Upper lobe of left lung (tissue), 4 donors: ENCODE data around the gene NPIPB8.
"Not testable (repeated sequence)": the region's sequence is repeated elsewhere in the genome, so short reads cannot be mapped to it uniquely, and the experiment has no call there.

Source experiments
- POLR2A ChIP-seq, 4 donors: fragments of 450-650 bp; IDR thresholded peaks; one replicate each; pipeline ENCODE4 v1.5.1; 2016 to 2017; ENCODE audit warnings: antibody characterized with exemption in 4 of 4, mild to moderate bottlenecking in 2 of 4
- POLR2AphosphoS5 ChIP-seq, 2 donors: sonication (generic); formaldehyde crosslinking; IDR thresholded peaks; one replicate each; pipeline ENCODE4 v1.5.1; 2017; ENCODE audit warnings: antibody characterized with exemption in 2 of 2
- TF ChIP-seq, protein P1 (sequence below), 6 experiments: fragments of 450-650 bp in 4 of 6; fragments of 200-600 bp in 2 of 6; sonication (generic) in 2 of 6; IDR thresholded peaks; one replicate each; pipeline ENCODE4 v1.5.1; 2016 to 2019; ENCODE audit warnings: antibody characterized with exemption in 6 of 6

DNA sequence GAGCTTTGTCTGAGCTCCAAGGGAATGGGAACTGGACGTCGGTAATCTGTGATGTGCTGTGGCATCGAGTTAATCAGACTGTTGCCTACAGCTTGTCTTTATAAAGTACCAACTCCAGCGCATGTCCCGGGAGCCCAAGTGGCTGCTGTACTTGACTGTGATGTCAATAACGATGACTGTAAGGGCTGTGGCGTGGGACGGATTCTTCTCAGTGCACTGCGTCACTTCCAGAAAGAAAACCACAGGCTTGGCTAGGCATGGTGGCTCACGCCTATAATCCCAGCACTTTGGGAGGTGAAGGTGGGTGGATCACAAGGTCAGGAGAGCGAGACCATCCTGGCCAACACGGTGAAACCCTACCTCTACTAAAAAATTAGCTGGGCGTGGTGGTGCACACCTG lies 51.6 kb downstream of the NPIPB8 start:
- TF ChIP-seq, protein P1, sequence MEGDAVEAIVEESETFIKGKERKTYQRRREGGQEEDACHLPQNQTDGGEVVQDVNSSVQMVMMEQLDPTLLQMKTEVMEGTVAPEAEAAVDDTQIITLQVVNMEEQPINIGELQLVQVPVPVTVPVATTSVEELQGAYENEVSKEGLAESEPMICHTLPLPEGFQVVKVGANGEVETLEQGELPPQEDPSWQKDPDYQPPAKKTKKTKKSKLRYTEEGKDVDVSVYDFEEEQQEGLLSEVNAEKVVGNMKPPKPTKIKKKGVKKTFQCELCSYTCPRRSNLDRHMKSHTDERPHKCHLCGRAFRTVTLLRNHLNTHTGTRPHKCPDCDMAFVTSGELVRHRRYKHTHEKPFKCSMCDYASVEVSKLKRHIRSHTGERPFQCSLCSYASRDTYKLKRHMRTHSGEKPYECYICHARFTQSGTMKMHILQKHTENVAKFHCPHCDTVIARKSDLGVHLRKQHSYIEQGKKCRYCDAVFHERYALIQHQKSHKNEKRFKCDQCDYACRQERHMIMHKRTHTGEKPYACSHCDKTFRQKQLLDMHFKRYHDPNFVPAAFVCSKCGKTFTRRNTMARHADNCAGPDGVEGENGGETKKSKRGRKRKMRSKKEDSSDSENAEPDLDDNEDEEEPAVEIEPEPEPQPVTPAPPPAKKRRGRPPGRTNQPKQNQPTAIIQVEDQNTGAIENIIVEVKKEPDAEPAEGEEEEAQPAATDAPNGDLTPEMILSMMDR (IDR thresholded peaks at IDR 0.05): not testable (repeated sequence)
- not testable (repeated sequence) for TF ChIP-seq POLR2A, POLR2AphosphoS5 (IDR thresholded peaks at IDR 0.05)
